CD1c-positive myeloid dendritic cell (primary cell): ENCODE measurements around the gene PLEKHG4B.
A peak's percentile ranks its signal among the peaks of the same experiment; 100 is the strongest.

Experiments
- DNase-seq: peaks from one replicate; pipeline ENCODE4 v3.0.0-alpha.2; 2016; ENCODE audit errors: extremely low spot score

The PLEKHG4B gene

GRCh38 chr5:75331-76320 lies 16.3 kb upstream of the PLEKHG4B start:
- no peak for DNase-seq

- no peak for DNase-seq
Measured at GRCh38 chr5:76358-77169, 15.4 kb upstream of the PLEKHG4B start.

GRCh38 chr5:77170-77501 lies 14.8 kb upstream of the PLEKHG4B start:
- no peak for DNase-seq

GRCh38 chr5:77546-77945 lies 14.4 kb upstream of the PLEKHG4B start:
- DNase-seq = no peak

GRCh38 chr5:77957-78804 lies 13.8 kb upstream of the PLEKHG4B start:
- peak; percentile 6 for DNase-seq

GRCh38 chr5:78805-79149 lies 13.2 kb upstream of the PLEKHG4B start:
- DNase-seq = no peak

- no peak for DNase-seq
Measured at GRCh38 chr5:79263-79662, 12.7 kb upstream of the PLEKHG4B start.

GRCh38 chr5:79821-80220 lies 12.1 kb upstream of the PLEKHG4B start:
- no peak for DNase-seq

- DNase-seq = no peak
Measured at GRCh38 chr5:81391-82021, 10.5 kb upstream of the PLEKHG4B start.

GRCh38 chr5:82097-82496 lies 9.9 kb upstream of the PLEKHG4B start:
- no peak for DNase-seq

- no peak for DNase-seq
Measured at GRCh38 chr5:82570-82969, 9.4 kb upstream of the PLEKHG4B start.

GRCh38 chr5:83029-83428 lies 8.9 kb upstream of the PLEKHG4B start:
- no peak for DNase-seq

GRCh38 chr5:85334-85995 lies 6.5 kb upstream of the PLEKHG4B start:
- no peak for DNase-seq

- DNase-seq = no peak
Measured at GRCh38 chr5:89337-90286, 2.4 kb upstream of the PLEKHG4B start.

- DNase-seq = no peak
Measured at GRCh38 chr5:90590-91547, 1.1 kb upstream of the PLEKHG4B start.

GRCh38 chr5:92401-93220 lies 643 bp downstream of the PLEKHG4B start:
- no peak for DNase-seq

GRCh38 chr5:93221-93980 lies 1.4 kb downstream of the PLEKHG4B start:
- DNase-seq = no peak
